HG03460 (cell line): ENCODE results near the gene CSPG4.
"Not testable (repeated sequence)": the region's sequence is repeated elsewhere in the genome, so short reads cannot be mapped to it uniquely, and the experiment has no call there.

Source experiments
- ATAC-seq: cut with Tn5 transposase; IDR thresholded peaks from one replicate; pipeline ENCODE4 v1.9.1; 2021; ENCODE audit not compliant: unreplicated experiment

The CSPG4 gene

DNA sequence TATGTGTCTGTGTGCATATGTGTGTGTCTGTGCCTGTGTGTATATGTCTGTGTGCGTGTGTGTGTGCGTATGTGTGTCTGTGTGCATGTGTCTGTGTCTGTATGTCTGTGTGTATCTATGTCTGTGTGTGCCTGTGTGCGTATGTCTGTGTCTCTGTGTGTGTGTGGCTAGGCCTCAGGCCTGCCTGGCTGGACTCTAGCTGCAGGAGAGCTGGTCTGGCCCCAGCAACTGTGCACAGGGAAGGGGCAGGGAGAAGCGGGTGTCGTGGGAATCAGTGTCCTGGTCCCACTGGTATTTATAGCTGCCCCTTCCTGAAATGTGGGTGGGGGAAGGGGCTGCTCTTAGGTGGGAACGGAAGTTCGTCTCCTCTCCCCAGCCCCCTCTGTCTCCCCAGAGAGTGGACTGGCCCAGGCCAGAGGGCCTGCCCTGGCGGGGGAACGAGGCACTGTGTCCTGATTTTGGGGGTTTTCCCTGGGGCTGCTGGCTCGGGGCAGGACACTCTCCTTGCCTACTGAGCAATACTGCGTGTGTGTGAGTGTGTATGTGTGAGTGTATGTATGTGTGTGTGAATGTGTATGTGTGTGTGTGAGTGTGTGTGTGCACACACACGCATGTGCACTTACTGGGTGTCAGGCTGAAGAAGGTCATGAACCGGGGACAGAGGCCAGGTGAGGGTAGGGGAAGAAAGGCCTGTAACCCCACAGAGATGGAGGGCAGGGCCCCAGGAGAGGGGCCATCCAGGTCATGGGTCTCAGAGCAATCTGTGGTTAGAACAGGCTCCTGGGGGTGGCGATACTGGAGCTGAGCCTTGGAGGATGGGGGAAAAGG, 6.6 kb downstream of the CSPG4 start:
- no peak for ATAC-seq

DNA sequence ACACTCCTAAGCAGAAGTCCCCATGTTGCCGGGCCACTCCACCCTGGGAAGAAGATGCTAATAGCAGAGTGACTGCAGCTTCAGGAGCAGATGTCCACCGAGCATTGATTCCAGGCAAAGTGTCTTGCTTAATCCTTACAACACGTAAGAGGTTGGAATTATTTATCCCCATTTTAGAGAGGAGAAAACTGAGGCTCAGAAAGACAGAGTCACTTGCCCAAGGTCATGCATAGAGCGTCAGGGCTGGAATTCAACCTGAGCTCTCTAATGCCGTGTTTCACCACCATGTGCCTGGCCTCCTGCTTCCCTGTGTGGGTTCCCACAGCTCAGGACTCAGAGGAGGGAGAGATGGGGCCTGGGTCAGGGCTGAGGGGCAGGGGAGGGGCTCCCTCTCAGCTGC, 7.3 kb downstream of the CSPG4 start:
- not testable (repeated sequence) for ATAC-seq

DNA sequence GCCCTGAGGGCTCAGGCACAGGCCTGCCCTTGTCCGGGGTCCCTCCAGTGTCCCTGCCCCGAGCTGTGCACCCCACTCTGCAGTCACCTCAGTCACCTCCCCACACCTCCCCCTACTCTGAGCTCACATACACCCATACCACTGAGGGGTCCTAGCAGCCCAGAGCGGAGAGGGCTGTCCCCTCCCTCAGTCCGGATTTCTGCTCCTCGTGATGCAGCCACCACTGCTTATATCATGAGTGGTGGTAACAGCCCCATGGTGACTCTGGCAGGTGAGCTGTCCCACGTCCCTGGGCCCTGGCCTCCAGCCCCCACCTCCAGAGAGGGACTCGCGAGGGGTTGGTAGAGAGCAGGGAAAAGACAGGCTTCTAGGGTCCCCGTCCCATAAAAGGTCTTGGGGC, 8.0 kb downstream of the CSPG4 start:
- ATAC-seq: no peak

DNA sequence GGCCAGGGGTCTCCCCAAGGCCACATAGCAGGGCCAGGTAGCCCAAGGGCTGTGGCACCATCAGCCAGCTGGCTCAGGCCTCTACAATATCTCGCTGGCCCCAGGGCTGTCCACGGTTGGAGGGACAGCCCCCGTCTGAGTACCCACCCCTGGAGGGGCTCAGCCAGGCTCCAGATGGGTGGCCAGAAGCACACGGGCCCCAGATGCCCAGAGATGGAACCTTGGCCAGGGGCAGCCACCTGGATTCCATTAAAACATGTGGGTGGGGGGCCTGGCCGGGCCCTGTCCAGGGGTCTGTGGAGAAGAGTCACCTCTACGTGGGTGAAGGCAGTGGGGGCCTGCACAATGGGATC, 8.4 kb downstream of the CSPG4 start:
- ATAC-seq: no peak

DNA sequence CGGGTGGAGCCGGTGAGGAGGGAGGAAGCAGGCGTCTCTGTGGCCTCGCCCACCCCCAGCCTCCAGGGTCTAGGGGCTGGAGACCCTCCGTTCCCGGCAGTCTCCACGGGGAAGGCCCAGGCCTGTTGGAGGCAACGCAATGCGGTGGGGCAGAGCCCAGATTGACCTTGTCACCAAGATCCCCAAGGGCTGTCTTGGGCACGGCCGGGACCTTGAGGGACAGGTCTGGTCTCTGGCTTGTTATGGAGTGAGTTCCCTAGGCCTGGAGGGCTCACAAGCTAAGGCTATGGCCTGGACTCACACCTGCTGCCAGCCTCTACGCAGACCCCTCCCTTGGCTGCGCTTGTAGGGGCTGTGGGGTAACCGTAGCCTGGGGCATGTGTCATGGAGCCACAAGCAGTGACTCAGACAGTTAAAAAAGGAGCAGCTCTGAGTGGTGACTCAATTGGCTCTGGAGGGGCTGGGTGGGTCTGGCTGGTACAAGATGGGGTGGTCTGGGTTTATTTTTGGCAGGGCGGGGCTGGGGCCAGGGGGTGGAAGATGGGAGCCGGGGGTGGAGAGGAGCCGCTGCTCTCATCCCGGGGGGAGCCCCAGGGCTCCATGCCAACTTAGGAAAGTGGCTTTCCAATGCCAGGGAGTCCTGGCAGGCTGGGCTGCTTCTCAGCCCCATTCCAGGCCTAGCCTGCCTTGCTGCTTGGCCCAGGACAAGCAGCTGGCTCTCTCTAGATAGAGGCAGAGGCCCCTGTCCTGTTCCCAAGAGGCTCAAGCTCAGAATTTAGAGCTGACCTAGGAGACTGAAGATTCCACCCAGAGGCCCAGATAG, 9.0 kb downstream of the CSPG4 start:
- ATAC-seq: not testable (repeated sequence)

DNA sequence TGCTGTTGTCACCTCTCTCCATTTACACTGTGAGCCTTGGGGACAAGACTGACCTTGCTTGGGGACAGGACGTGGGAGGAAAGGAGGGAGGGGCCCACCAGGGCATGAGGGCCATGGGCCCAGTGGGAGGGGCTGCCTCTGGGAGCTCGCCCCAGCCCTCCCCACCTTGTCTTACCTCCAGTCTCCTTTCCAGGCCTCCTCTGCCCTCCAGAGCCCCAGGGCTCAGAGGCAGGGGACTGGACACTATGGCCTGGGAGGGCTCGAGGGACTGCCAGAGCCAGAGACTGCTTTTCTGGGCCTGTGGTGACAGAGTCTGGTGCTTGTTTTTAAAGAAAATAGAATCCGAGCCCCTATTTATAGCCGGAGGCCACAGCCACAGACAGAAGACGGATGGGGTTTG, 10.2 kb downstream of the CSPG4 start:
- no peak for ATAC-seq

DNA sequence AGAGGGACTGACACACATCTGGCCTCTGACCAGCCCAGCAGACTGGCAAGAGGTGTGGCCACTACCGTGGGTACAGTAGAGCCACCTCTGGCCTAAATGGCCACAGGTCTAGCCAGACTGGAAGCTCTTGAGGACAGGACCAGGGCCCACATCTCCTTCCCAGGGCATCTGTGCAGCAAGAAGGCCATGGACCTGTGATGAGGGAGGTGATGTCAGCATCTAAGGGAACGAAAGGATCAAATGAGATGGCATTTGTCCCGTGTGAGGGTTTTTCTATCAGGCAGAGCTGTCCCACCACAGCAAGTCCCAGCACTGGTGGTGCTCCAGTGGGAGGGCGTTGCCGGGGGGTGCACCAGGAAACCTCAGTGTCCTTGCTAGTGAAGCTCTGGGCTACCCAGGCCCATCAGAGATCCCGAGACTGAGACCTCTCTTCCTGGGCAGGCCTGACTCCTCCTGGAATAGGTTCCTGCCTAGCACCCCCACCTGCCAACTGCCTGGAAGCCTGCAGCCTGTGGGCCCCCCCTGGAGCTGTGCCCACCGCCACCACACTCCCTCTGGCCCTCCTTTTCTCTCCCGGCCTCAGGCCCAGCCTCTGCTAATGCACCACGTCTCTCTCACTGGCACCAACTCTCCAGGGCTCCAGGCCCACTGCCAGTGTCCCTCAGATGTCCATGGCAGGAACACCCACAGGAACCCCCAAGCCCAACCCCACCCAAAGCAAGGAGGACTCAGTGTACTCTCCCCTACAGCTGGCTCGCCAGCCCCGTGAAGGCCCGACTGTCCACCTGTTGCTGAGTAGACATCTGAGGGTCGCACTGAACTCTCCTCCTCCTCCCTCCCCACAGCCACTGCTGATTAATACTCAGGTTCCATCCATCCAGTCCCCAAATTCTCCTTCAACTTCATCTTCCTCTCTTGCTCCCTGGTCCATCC, 11.3 kb downstream of the CSPG4 start:
- not testable (repeated sequence) for ATAC-seq

DNA sequence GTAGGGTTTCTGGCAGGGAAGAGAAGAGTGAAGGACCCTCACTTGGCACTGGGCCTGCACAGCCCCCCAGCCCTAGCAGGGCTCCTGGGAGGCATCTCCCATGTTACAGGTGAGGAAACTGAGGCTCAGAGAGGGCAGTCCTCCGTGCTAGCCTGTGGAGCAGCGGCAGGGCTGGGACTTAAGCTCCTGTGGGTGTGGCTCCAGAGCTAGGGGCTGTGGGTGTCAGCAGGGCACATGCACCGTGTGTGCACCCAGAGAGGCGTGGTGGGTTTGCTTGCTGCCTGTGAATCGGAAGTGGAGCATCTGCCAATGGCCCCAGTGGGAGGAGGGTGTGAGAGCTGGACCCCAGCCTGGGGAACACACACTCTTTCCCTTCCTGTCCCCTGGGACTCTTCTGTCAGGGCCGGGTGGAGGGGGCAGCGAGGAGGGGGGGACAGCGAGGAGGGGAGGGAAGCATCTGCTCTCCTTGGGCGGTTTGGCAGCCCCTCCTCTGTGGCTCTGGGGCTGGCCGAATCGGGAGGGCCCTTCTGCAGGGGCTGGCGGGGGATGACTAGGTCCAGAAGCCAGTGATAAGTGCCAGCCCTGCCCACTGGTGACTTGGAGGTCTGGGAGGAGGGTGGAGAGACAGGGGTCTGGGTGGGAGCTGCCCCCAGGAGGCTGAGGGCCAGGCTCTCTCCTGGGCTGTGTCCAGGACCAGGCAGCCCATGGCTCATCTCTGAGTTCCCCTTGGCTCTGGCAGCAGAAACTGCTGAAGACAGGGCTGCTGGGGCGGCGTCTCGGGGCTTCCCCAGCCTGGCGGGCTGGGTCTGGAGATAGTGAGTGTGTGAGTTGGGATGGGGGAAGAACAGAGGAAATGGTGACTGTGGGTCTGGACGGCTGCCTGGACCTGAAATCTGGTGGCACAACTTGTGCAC, 12.4 kb downstream of the CSPG4 start:
- peak; percentile 55 for ATAC-seq

DNA sequence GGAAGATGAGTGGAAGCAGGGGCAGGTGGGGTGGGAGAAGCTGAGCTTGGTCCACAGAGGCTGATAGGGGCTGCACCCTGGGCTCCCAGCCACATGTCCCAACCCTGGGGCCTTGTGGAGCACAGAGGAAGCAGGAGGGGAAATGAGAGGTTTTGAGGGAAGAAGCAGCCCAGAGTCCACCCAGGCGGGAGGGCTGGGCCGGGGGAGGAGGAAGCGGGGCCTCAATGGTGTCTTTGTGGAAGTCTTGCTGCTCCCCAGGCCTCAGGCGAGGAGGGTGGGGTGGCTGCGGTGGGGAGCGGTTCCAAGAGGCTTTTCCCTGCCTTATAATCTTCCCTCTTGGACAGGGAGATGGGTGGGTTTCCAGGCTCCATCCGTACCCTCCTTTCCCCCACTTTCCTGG, 13.1 kb downstream of the CSPG4 start:
- ATAC-seq: not testable (repeated sequence)

DNA sequence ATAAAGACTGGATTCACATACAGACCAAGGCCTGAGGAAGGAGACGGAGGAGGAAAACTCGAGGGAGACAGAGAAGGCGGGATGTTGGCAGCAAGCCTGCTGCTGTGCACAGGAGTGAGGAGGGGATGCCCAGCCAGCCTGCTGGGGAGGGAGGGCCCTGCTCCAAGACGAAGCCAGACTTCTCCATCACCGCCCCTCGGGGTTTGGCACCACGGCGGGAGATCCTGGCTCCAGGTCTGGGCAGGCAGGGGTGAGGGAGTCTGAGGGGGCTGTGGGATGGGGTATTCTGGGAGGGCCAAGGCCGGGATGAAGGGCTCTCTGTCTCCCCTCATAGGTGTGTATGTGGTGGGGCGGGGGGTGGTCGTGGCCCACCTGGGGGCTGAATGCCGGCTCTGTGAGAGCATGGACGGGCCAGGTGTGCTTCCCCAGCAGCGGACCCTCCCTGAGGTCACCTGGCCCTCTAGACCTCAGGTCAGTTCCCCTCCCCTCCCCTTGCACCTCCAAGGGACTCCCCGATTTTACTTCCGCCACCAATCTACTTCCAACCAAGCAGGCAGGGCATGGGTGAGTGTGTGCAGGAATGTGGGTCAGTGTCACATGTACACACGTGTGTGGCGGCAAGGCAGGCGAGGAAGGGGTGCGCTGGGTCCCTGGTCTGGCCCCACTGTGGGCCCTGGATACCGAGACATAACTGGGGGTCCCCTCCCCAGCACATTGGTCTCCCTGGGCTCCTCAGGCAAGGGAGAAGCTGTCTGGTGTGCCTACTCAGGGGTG, 14.5 kb downstream of the CSPG4 start:
- not testable (repeated sequence) for ATAC-seq

DNA sequence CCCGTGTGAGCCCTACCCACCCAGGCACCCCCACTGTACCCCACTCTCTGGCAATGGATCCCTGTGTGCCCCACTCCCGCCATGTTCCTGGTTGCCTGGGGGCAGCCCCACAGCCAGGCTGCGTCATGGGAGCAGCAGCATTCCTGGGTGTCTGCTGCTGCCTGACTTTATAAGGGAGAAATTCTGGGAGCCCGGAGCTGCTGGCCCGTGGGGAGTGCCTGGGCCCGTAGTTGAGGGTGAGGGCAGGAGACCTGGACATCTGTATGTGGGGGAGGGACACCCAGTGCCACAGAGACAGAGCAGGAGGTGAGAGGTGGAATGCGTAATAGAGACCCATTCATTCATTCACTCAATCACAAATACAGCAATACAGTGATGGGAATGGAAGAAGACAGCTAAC, 15.1 kb downstream of the CSPG4 start:
- ATAC-seq: no peak

DNA sequence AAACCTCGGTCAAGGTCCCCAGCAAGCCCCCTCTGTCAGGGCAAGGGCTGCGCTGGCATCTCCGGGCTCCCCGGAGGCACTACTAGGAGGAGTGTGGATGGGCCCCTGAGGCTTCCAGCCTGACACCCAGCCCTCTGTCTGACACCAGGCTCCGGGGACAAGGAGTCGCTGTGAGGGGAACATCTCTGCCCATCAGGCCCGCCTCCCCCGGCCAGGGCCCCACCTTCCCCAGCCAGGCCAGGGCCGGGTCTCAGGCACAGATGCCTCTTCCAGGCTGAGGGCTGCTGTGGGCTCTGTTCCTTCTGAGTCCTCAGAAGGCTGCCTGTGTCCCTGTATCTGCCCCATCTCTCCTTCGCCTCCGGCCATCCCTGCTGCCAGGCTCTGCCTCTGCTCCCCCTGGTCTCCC, 15.8 kb downstream of the CSPG4 start:
- ATAC-seq: no peak

DNA sequence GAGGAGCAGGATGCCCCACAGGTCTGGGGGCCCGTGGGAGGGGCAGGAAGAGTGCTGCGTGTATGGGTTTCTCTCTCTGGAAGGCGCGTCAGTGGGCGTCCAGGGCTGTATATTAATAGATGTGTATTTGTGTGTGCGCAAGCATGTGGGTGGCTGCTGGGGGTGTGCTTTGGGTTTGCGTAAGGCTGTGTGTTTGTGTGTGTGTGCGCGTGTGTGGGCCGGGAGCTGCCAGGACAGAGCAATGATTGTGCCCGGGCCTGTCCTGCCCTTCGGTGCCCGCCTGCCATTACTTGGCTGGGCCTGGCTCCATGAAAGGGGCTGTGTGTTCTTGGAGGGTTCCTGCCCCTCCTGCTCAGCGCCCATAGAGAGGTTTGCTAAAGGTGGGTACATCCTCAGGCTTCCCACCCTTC, 16.3 kb downstream of the CSPG4 start:
- ATAC-seq: no peak

DNA sequence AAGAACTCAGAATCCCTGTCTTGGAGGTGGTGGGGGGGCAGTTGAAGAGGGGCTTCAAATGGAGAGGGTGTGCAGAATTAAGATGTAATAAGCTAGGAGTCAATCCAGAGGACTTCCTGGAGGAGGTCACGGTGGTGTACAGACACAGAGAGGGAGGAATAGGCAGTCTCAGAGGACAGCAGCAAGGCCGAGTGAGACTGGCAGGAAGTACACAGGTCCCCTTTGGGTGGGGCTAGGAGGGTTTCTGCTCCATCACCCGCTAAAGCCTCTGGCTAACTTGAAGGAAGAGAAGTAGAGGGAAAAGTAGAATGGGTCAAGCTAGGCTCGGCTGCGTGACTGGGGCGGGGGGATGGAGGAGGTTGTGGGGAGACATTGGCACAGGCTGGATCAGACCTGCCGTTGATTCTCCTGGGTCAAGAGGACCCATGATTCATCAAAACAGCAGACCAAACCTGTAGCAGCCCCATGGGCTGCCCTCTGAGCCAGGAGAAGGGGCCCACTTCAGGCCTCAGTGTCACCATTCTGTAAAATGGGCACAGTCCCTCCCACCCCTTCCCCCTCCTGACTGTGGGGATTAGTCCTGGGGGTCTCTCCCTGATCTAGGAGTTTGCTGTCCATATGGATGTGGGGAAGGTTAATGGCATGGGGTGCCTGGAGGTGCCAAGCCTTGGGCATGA, 16.9 kb downstream of the CSPG4 start:
- ATAC-seq: no peak

DNA sequence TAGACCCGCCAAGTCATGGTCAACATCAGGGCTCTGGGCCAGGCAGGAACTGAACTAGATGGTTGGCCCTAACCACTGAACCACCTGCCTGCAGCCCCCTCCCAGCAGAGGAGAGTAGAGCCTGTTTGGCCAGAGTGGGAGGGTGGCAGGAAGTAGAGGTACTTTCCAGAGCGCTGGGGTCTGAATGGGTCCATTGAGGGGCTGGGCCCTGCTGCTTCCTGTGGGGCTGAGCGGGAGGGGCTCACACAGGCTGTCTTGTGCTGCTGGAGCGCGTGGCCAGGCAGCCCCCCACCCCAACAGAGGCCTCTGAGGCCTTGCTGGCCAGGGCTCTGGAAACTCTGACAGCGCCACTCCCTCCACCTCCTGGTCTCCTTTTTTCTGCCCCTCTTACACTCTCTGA, 17.4 kb downstream of the CSPG4 start:
- ATAC-seq: no peak

DNA sequence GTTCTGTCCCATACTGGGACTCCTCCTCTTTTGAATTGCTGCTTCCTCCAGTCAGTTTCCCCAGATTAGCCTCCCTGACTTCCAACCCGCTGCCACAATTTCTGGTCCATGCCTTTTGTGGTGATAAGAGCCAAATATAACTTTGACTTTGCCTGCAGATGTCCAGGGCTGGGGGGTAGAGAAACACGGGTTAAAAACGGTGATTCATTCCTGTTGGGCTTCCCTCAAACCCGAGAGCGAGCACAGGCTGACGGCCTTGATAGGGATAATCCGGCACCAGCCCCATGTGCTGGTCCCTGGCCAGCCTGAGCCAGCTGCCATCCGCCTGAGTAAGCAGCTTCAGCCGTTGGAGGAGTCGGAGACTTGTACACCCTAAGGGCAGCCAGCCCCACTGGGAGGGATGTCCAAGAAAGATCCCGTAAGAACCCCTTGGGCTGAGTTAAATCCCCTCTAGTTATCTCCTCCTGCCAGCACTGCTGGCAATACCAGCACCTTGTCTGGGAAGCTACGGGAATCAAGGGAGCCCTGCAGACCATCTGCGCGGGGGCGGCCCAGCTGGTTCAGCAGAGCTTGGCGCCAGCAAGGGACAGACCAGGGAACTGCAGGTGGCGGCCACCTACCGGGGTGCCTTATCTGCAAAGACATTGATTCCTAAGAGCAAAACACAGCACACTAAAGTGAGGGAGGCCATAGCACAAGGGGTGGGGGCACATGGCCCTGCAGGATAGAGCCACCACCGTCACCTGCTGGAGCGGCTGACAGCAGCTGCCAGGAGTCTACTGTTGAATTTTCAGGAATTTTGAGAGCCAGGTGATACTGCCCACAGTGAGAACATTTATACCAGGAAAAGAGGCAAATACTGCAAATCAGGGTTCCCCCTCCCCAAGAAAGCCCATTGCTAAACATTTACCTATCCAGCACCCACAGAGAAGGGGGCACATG, 18.1 kb downstream of the CSPG4 start:
- ATAC-seq: no peak

DNA sequence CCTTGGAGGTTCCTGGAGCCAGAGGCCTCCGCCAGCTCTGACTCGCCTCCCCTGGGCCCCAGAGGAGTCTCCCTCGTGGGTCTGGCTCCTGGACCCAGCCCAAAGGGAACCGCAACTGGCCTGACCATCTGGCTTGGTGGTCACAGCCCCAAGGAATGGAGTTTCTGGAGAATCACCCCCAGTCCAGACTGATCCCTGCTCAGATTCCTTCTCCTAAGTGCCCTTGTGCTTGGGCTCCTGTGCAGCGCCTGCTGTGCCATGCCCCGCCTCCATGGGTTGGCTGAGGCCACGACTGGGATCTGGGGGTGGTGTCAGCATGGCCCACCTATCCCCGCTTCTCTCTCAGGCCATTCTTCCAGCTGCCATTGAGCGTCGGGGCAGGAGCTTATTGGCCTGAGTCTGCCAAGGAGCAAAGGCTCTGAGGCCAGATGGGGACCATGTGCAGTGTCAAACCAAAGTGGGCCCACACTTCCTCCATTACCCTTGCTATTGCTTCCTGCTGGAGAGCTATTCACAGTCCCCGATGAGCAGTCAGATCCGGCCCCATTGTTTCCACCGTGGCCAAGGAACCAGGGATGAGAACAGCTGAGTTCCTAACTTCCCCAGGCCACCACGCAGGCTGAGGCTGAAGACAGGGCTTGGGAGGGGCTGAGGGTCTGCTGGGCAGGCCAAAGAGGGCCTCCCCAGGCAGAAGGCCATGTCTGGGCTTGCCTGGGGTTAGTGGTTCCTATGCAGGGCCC, 19.0 kb downstream of the CSPG4 start:
- ATAC-seq: no peak
